Measurements from ENCODE around the gene CALN1.

Gene CALN1

DNA sequence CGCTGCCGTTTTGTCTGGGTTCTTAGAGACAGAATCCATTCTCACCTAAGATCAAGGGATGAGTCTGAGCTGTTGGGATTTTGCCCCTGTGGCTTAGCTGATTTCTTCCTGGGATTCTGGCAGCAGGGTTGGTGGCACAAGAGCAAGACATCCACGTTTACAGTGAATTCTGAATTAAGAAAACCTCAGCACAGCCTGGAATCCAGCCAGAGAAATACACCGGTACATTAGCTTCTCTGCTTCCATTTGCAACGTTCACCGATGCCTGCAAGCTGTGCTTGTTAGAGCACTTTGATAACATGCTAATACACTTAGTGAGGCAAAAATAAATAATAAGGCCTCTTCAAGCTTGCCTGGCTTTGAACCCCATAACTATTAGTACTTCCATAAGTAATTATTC lies 569.8 kb downstream of the CALN1 start:
- no peak overlapping the region for H3K27ac ChIP-seq (ENCODE audit: low read length)
- H3K4me3 ChIP-seq (ENCODE audit: low read length), result no peak overlapping the region
- H2AFZ ChIP-seq (ENCODE audit: low read length), result no peak overlapping the region
- H3K9me3 ChIP-seq (replicated peaks; ENCODE audit: insufficient read depth, low read length), result no peaks in the 10 kb centered on the region
- H3K79me2 ChIP-seq (ENCODE audit: low read length), result no peaks in the 10 kb centered on the region
- no peaks in the 10 kb centered on the region for H3K27me3 ChIP-seq (replicated peaks; ENCODE audit: insufficient read depth, low read length)
- no peaks in the 10 kb centered on the region for H3K4me1 ChIP-seq (ENCODE audit: low read length)
- H3K36me3 ChIP-seq (replicated peaks; ENCODE audit: insufficient read depth, low read length), result no peaks in the 10 kb centered on the region
- no peak for DNase-seq
- no peak overlapping the region for H3K4me2 ChIP-seq (ENCODE audit: low read depth, low read length)
- TF ChIP-seq EZH2phosphoT487 (IDR thresholded peaks at IDR 0.05; ENCODE audit: low read length) (no peak), CTCF (IDR thresholded peaks at IDR 0.05; ENCODE audit: low read length) (no peak), EZH2 (optimal IDR thresholded peaks at IDR 0.05; ENCODE audit: low read depth, low read length) (no peak)
- H3K9me2 ChIP-seq (replicated peaks; ENCODE audit: insufficient read depth, low read length), result no peaks in the 10 kb centered on the region
- H4K20me1 ChIP-seq (ENCODE audit: insufficient read depth, low read length), result no peaks in the 10 kb centered on the region
- no peak overlapping the region for H3K9ac ChIP-seq (ENCODE audit: low read length)
- no peaks in the 10 kb centered on the region for H3F3A ChIP-seq (ENCODE audit: insufficient read depth, low read length)

GRCh38 chr7:71835056-71835455 lies 577.1 kb downstream of the CALN1 start:
- Histone ChIP-seq H2AFZ (ENCODE audit: low read length) (no peak overlapping the region), H3K9me2 (replicated peaks; ENCODE audit: insufficient read depth, low read length) (no peaks in the 10 kb centered on the region), H3K4me3 (ENCODE audit: low read length) (no peak overlapping the region), H3K79me2 (ENCODE audit: low read length) (no peaks in the 10 kb centered on the region), H3K4me1 (ENCODE audit: low read length) (no peaks in the 10 kb centered on the region), H4K20me1 (ENCODE audit: insufficient read depth, low read length) (no peaks in the 10 kb centered on the region), H3K9ac (ENCODE audit: low read length) (no peak overlapping the region), H3K9me3 (replicated peaks; ENCODE audit: insufficient read depth, low read length) (no peaks in the 10 kb centered on the region), H3K36me3 (replicated peaks; ENCODE audit: insufficient read depth, low read length) (no peaks in the 10 kb centered on the region), H3F3A (ENCODE audit: insufficient read depth, low read length) (no peaks in the 10 kb centered on the region), H3K27ac (ENCODE audit: low read length) (no peak overlapping the region), H3K4me2 (ENCODE audit: low read depth, low read length) (no peak overlapping the region), H3K27me3 (replicated peaks; ENCODE audit: insufficient read depth, low read length) (no peaks in the 10 kb centered on the region)
- DNase-seq, result no peak
- TF ChIP-seq EZH2phosphoT487 (IDR thresholded peaks at IDR 0.05; ENCODE audit: low read length), result no peak
- no peak for TF ChIP-seq EZH2 (optimal IDR thresholded peaks at IDR 0.05; ENCODE audit: low read depth, low read length)
- no peak for TF ChIP-seq CTCF (IDR thresholded peaks at IDR 0.05; ENCODE audit: low read length)

- H3K9me2 ChIP-seq (replicated peaks; ENCODE audit: insufficient read depth, low read length), result no peaks in the 10 kb centered on the region
- no peak overlapping the region for H2AFZ ChIP-seq (ENCODE audit: low read length)
- no peaks in the 10 kb centered on the region for H3K27me3 ChIP-seq (replicated peaks; ENCODE audit: insufficient read depth, low read length)
- TF ChIP-seq EZH2phosphoT487 (IDR thresholded peaks at IDR 0.05; ENCODE audit: low read length) (no peak), CTCF (IDR thresholded peaks at IDR 0.05; ENCODE audit: low read length) (no peak), EZH2 (optimal IDR thresholded peaks at IDR 0.05; ENCODE audit: low read depth, low read length) (no peak)
- no peaks in the 10 kb centered on the region for H4K20me1 ChIP-seq (ENCODE audit: insufficient read depth, low read length)
- no peaks in the 10 kb centered on the region for H3F3A ChIP-seq (ENCODE audit: insufficient read depth, low read length)
- no peak overlapping the region for H3K9ac ChIP-seq (ENCODE audit: low read length)
- no peak overlapping the region for H3K27ac ChIP-seq (ENCODE audit: low read length)
- DNase-seq, result no peak
- H3K36me3 ChIP-seq (replicated peaks; ENCODE audit: insufficient read depth, low read length), result no peaks in the 10 kb centered on the region
- H3K9me3 ChIP-seq (replicated peaks; ENCODE audit: insufficient read depth, low read length), result no peaks in the 10 kb centered on the region
- no peak overlapping the region for H3K4me3 ChIP-seq (ENCODE audit: low read length)
- no peaks in the 10 kb centered on the region for H3K79me2 ChIP-seq (ENCODE audit: low read length)
- no peak overlapping the region for H3K4me2 ChIP-seq (ENCODE audit: low read depth, low read length)
- H3K4me1 ChIP-seq (ENCODE audit: low read length), result no peaks in the 10 kb centered on the region
Measured at GRCh38 chr7:71829515-71829914, 582.6 kb downstream of the CALN1 start.
